GM12878 (cell line): Measurements from ENCODE around the gene SPOCK1. TPM values are rescaled to one million over a fixed set of nuclear protein-coding genes. Genes with fewer than 3 reads are reported as not detected.

Source experiments
- ATAC-seq: fragments of 200-7000 bp; cut with Tn5 transposase; 3 replicates; pipeline ENCODE4 v1.9.1; 2020; ENCODE audit warnings: mild to moderate bottlenecking, moderate library complexity
- BruUV-seq: library from RNA; stranded (reverse); fragments of 400-500 nt; replicated peaks from 2 replicates; lab custom pipeline; 2021; lab: Mats Ljungman, UMichigan
- CTCF ChIA-PET: fragments of 300-600 bp; sonication (Branson Sonifier 250); formaldehyde crosslinking; extraction: SDS; loops from one replicate; lab custom pipeline; 2021; ENCODE audit warnings: inconsistent platforms; lab: Yijun Ruan, JAX
- POLR2A ChIA-PET: fragments of 350-600 bp; formaldehyde crosslinking; extraction: SDS; loops from one replicate; lab custom pipeline; 2021; ENCODE audit warnings: inconsistent platforms; lab: Charles Lee
- RAD21 ChIA-PET: fragments of 300-600 bp; sonication (Branson Sonifier 250); formaldehyde crosslinking; loops from one replicate; lab custom pipeline; 2023; ENCODE audit warnings: antibody characterized with exemption; ENCODE audit not compliant: unreplicated experiment; lab: Charles Lee
- SMC1A ChIA-PET: fragments of 300-600 bp; sonication (Branson Sonifier 250); formaldehyde crosslinking; loops from one replicate; lab custom pipeline; 2023; ENCODE audit not compliant: unreplicated experiment, uncharacterized antibody; lab: Charles Lee
- DNase-seq: peaks from one replicate; pipeline ENCODE4 v3.0.0-alpha.2; 2011; ENCODE audit warnings: low read depth, low spot score
- FAIRE-seq: peaks from 3 replicates; lab custom pipeline; 2011; peaks lifted over from hg19 to GRCh38; lab: Jason Lieb, UNC
- H2AFZ ChIP-seq: 2 replicates; pipeline ENCODE4 v1.6.0; 2011; ENCODE audit warnings: low read depth, low read length, control low read depth; ENCODE audit not compliant: control insufficient read depth
- H3K27ac ChIP-seq: 2 replicates; pipeline ENCODE4 v1.5.1; 2011; ENCODE audit warnings: control low read depth; ENCODE audit not compliant: control insufficient read depth, insufficient read depth
- H3K27me3 ChIP-seq, 2 experiments: replicated peaks in 1 of 2; 2 replicates each; pipeline versions ENCODE4 v1.6.0 to v1.6.1; 2011; ENCODE audit warnings: low read length in 1 of 2; ENCODE audit not compliant: control insufficient read depth in 2 of 2, insufficient read depth in 2 of 2
- H3K36me3 ChIP-seq, 2 experiments: 2 replicates each; pipeline ENCODE4 v1.5.1; 2011; ENCODE audit warnings: low read length in 1 of 2; ENCODE audit not compliant: control insufficient read depth in 2 of 2, insufficient read depth in 2 of 2
- H3K4me1 ChIP-seq: 2 replicates; pipeline ENCODE4 v1.6.1; 2011; ENCODE audit warnings: mild to moderate bottlenecking, low read length, moderate library complexity, mixed read lengths; ENCODE audit not compliant: control insufficient read depth, insufficient read depth
- H3K4me2 ChIP-seq: 2 replicates; pipeline ENCODE4 v1.6.0; 2011; ENCODE audit warnings: control low read depth; ENCODE audit not compliant: control insufficient read depth, insufficient read depth
- H3K4me3 ChIP-seq: fragments of 200-600 bp; sonication (generic); 2 replicates; pipeline ENCODE4 v1.5.1; 2016
- H3K79me2 ChIP-seq: 2 replicates; pipeline ENCODE4 v1.6.0; 2011; ENCODE audit warnings: low read length; ENCODE audit not compliant: control insufficient read depth, insufficient read depth
- H3K9ac ChIP-seq: 2 replicates; pipeline ENCODE4 v1.8.0; 2011; ENCODE audit warnings: low read length, control low read depth, mixed read lengths; ENCODE audit not compliant: control insufficient read depth, insufficient read depth
- H3K9me3 ChIP-seq: replicated peaks from 3 replicates; pipeline ENCODE4 v1.5.1; 2011; ENCODE audit warnings: mild to moderate bottlenecking, low read length; ENCODE audit not compliant: control insufficient read depth, insufficient read depth
- H4K20me1 ChIP-seq: 2 replicates; pipeline ENCODE4 v1.6.0; 2011; ENCODE audit not compliant: control insufficient read depth, insufficient read depth
- BMI1 ChIP-seq: fragments of 450-650 bp; IDR thresholded peaks from 2 replicates; pipeline ENCODE4 v1.6.1; 2016; ENCODE audit warnings: mild to moderate bottlenecking, moderate library complexity, borderline replicate concordance
- BRCA1 ChIP-seq: IDR thresholded peaks from 2 replicates; pipeline ENCODE4 v1.6.1; 2011; ENCODE audit warnings: low read depth, low read length, improper control_type of control experiment
- CBX5 ChIP-seq: sonication (generic); IDR thresholded peaks from 2 replicates; pipeline ENCODE4 v1.6.1; 2016; ENCODE audit warnings: low read depth, moderate library complexity, mild to moderate bottlenecking, inconsistent platforms
- EZH2 ChIP-seq: IDR thresholded peaks from 2 replicates; pipeline ENCODE4 v1.6.1; 2012; ENCODE audit warnings: low read depth, mild to moderate bottlenecking, control low read depth, inconsistent platforms, low read length, borderline replicate concordance; ENCODE audit not compliant: control insufficient read depth
- HCFC1 ChIP-seq: fragments of 150-350 bp; IDR thresholded peaks from 2 replicates; pipeline ENCODE4 v1.6.1; 2014; ENCODE audit warnings: low read length
- HSF1 ChIP-seq: fragments of 150-350 bp; IDR thresholded peaks from 2 replicates; pipeline ENCODE4 v1.6.1; 2014; ENCODE audit warnings: mild to moderate bottlenecking, low read depth, low read length
- KLF5 ChIP-seq: fragments of 450-650 bp; IDR thresholded peaks from 2 replicates; pipeline ENCODE4 v1.6.1; 2014; ENCODE audit warnings: mild to moderate bottlenecking; ENCODE audit not compliant: partially characterized antibody
- NBN ChIP-seq: fragments of 450-650 bp; IDR thresholded peaks from 2 replicates; pipeline ENCODE4 v1.6.1; 2016
- NFXL1 ChIP-seq: fragments of 450-650 bp; IDR thresholded peaks from 2 replicates; pipeline ENCODE4 v1.6.1; 2017; ENCODE audit warnings: antibody characterized with exemption, mild to moderate bottlenecking, borderline replicate concordance
- NR2C1 ChIP-seq: fragments of 450-650 bp; IDR thresholded peaks from 2 replicates; pipeline ENCODE4 v1.6.1; 2017; ENCODE audit warnings: antibody characterized with exemption, mild to moderate bottlenecking, moderate library complexity
- RUNX3 ChIP-seq: IDR thresholded peaks from 2 replicates; pipeline ENCODE4 v1.6.1; 2012; ENCODE audit warnings: low read length, inconsistent platforms
- SKIL ChIP-seq: fragments of 450-650 bp; IDR thresholded peaks from 2 replicates; pipeline ENCODE4 v1.6.1; 2017; ENCODE audit warnings: mild to moderate bottlenecking, low read depth, inconsistent platforms; ENCODE audit not compliant: poor library complexity, severe bottlenecking
- SMAD1 ChIP-seq: fragments of 450-650 bp; IDR thresholded peaks from 2 replicates; pipeline ENCODE4 v1.6.1; 2018; ENCODE audit warnings: mild to moderate bottlenecking, low read depth; ENCODE audit not compliant: partially characterized antibody
- SREBF2 ChIP-seq: IDR thresholded peaks from 2 replicates; pipeline ENCODE4 v1.6.1; 2012; ENCODE audit warnings: mild to moderate bottlenecking, low read length
- STAT1 ChIP-seq: fragments of 450-650 bp; conservative IDR thresholded peaks from 2 replicates; pipeline ENCODE4 v1.6.1; 2014; ENCODE audit warnings: antibody characterized with exemption, mild to moderate bottlenecking
- STAT3 ChIP-seq: IDR thresholded peaks from 2 replicates; pipeline ENCODE4 v1.6.1; 2011; ENCODE audit warnings: low read depth, low read length, improper control_type of control experiment
- TCF12 ChIP-seq: IDR thresholded peaks from 2 replicates; pipeline ENCODE4 v1.6.1; 2011; ENCODE audit warnings: low read depth, mild to moderate bottlenecking, low read length
- TCF3 ChIP-seq: IDR thresholded peaks from 2 replicates; pipeline ENCODE4 v1.6.1; 2012; ENCODE audit warnings: low read depth, mild to moderate bottlenecking, low read length, borderline replicate concordance; ENCODE audit not compliant: insufficient read depth
- ZNF217 ChIP-seq: fragments of 450-650 bp; IDR thresholded peaks from 2 replicates; pipeline ENCODE4 v1.6.1; 2017; ENCODE audit warnings: antibody characterized with exemption, mild to moderate bottlenecking
- in situ Hi-C: fragments of 300-500 bp; cut with MboI; formaldehyde crosslinking; loops from 9 replicates; pipeline ENCODE4 v1.14.3; 2018; ENCODE audit warnings: mixed read lengths
- intact Hi-C: fragments of 100-400 bp; cut with micrococcal nuclease; formaldehyde crosslinking; loops from one replicate; pipeline ENCODE4 v1.14.2; 2022; ENCODE audit not compliant: unreplicated experiment
- polyA plus RNA-seq, 11 experiments: library from polyadenylated mRNA; depleted of rRNA in 4 of 11; unstranded in 6 of 11; stranded (reverse) in 5 of 11; fragments of >200 nt; fragmentation: Nextera tagmentation in 4 of 11; fragmentation: Illumina TruSeq in 1 of 11; extraction: Ambion mirVana in 4 of 11; extraction: Trizol in 1 of 11; gene quantifications; 1 replicate in 1 of 11; 2 replicates in 10 of 11; pipeline versions ENCODE4 v1.2.1 to v1.2.3, GENCODE V29; 2011 to 2016; ENCODE audit warnings: inconsistent platforms in 2 of 11, missing spikeins in 2 of 11, low read depth in 1 of 11
- total RNA-seq, 4 experiments: library from RNA; depleted of rRNA in 3 of 4; stranded (reverse); fragments of >200 nt in 3 of 4; fragmentation: Illumina TruSeq in 1 of 4; extraction: Trizol in 1 of 4; gene quantifications; 2 replicates each; pipeline versions ENCODE4 v1.2.1 to v1.2.3, GENCODE V29; 2013 to 2021

Gene SPOCK1
- total and polyA plus RNA-seq, 10 of the 15 experiments (the other 5 are each of a cell fraction or from before 2014, with no cell fraction given), result 0.06 to 0.68 (median 0.25) TPM; not detected in 3

- ATAC-seq, result no peak
- in situ Hi-C loops, result no loop called here
- Histone ChIP-seq H3K79me2 (no peaks in the 10 kb centered on the region), H3K9ac (no peak overlapping the region), H3K36me3 (no peaks in the 10 kb centered on the region), H3K27ac (no peak overlapping the region), H3K4me1 (no peaks in the 10 kb centered on the region), H4K20me1 (no peaks in the 10 kb centered on the region), H3K4me2 (no peak overlapping the region), H3K9me3 (no peaks in the 10 kb centered on the region), H3K27me3 (peaks cover 0 to 2% of the 10 kb centered on the region in 2 experiments; a peak in 1 of 4 replicates), H3K4me3 (no peak overlapping the region), H2AFZ (no peak overlapping the region)
- no TSS peak for BruUV-seq
- intact Hi-C loops, result no loop called here
- POLR2A ChIA-PET, result no interaction called here
- DNase-seq, result no peak
- TF ChIP-seq TCF3 (no peak), BRCA1 (no peak), HSF1 (no peak), EZH2 (no peak), SMAD1 (no peak), CBX5 (no peak), STAT1 (no peak), KLF5 (no peak), NBN (no peak), TCF12 (no peak), SREBF2 (no peak), RUNX3 (no peak), HCFC1 (no peak), BMI1 (no peak), ZNF217 (no peak), NFXL1 (no peak), NR2C1 (no peak), STAT3 (no peak), SKIL (no peak)
- no peak for FAIRE-seq
- CTCF ChIA-PET, result no interaction called here
- SMC1A ChIA-PET, result no interaction called here
- RAD21 ChIA-PET, result no interaction called here
Observed at GRCh38 chr5:137167187-137167586, 331.9 kb downstream of the SPOCK1 start.
